ENCODE measurements around the gene INPP5J. TPM values are rescaled to one million over a fixed set of nuclear protein-coding genes. Genes with fewer than 3 reads are reported as not detected.

INPP5J gene
- polyA plus RNA-seq, 1 donor from 2014 or later, result 3.7 TPM

GRCh38 chr22:31094741-31095140 lies 28.0 kb upstream of the INPP5J start:
- Histone ChIP-seq H3K4me2 (ENCODE audit: low read length) (no peak overlapping the region), H3K79me2 (replicated peaks; ENCODE audit: insufficient read depth, low read length) (no peaks in the 10 kb centered on the region), H3K9ac (ENCODE audit: low read length) (no peak overlapping the region), H3F3A (ENCODE audit: insufficient read depth, low read length, poor library complexity, severe bottlenecking) (no peaks in the 10 kb centered on the region), H4K20me1 (ENCODE audit: insufficient read depth) (no peaks in the 10 kb centered on the region), H3K27me3 (ENCODE audit: insufficient read depth, low read depth, low read length) (no peaks in the 10 kb centered on the region), H3K9me2 (ENCODE audit: insufficient read depth, low read length) (no peaks in the 10 kb centered on the region), H2AFZ (ENCODE audit: low read depth, low read length) (no peak overlapping the region), H3K4me3 (ENCODE audit: low read length) (no peak overlapping the region), H3K9me3 (ENCODE audit: low read length) (no peaks in the 10 kb centered on the region), H3K36me3 (ENCODE audit: insufficient read depth, low read length) (no peaks in the 10 kb centered on the region), H3K27ac (ENCODE audit: low read length) (no peak overlapping the region)
- TF ChIP-seq MXI1 (conservative IDR thresholded peaks at IDR 0.05; ENCODE audit: poor library complexity, severe bottlenecking) (no peak), POLR2AphosphoS5 (IDR thresholded peaks at IDR 0.05) (no peak), REST (IDR thresholded peaks at IDR 0.05; ENCODE audit: borderline replicate concordance) (no peak), TAF1 (IDR thresholded peaks at IDR 0.05; ENCODE audit: low read depth) (no peak), EZH2 (IDR thresholded peaks at IDR 0.05; ENCODE audit: borderline replicate concordance, insufficient read depth, low read length, poor library complexity, severe bottlenecking) (no peak), SMC3 (conservative IDR thresholded peaks at IDR 0.05; ENCODE audit: poor library complexity) (no peak), EP300 (conservative IDR thresholded peaks at IDR 0.05; ENCODE audit: poor library complexity, severe bottlenecking) (no peak), RAD21 (conservative IDR thresholded peaks at IDR 0.05) (no peak), CTCF (IDR thresholded peaks at IDR 0.05; ENCODE audit: poor library complexity, severe bottlenecking) (no peak)

GRCh38 chr22:31095637-31096249 lies 27.0 kb upstream of the INPP5J start:
- no peaks in the 10 kb centered on the region for H3K9me2 ChIP-seq (ENCODE audit: insufficient read depth, low read length)
- TF ChIP-seq SMC3 (conservative IDR thresholded peaks at IDR 0.05; ENCODE audit: poor library complexity), result no peak
- TF ChIP-seq EP300 (conservative IDR thresholded peaks at IDR 0.05; ENCODE audit: poor library complexity, severe bottlenecking), result no peak
- no peak for TF ChIP-seq POLR2AphosphoS5 (IDR thresholded peaks at IDR 0.05)
- no peak overlapping the region for H3K4me3 ChIP-seq (ENCODE audit: low read length)
- no peaks in the 10 kb centered on the region for H3K27me3 ChIP-seq (ENCODE audit: insufficient read depth, low read depth, low read length)
- no peaks in the 10 kb centered on the region for H3K36me3 ChIP-seq (ENCODE audit: insufficient read depth, low read length)
- no peak overlapping the region for H3K9ac ChIP-seq (ENCODE audit: low read length)
- no peaks in the 10 kb centered on the region for H3K79me2 ChIP-seq (replicated peaks; ENCODE audit: insufficient read depth, low read length)
- H3F3A ChIP-seq (ENCODE audit: insufficient read depth, low read length, poor library complexity, severe bottlenecking), result no peaks in the 10 kb centered on the region
- H3K27ac ChIP-seq (ENCODE audit: low read length), result no peak overlapping the region
- H3K4me2 ChIP-seq (ENCODE audit: low read length), result no peak overlapping the region
- H3K9me3 ChIP-seq (ENCODE audit: low read length), result no peaks in the 10 kb centered on the region
- H4K20me1 ChIP-seq (ENCODE audit: insufficient read depth), result no peaks in the 10 kb centered on the region
- H2AFZ ChIP-seq (ENCODE audit: low read depth, low read length), result no peak overlapping the region
